Tibial nerve (tissue), 4 donors: ENCODE data around the gene BEST2.
A peak's percentile ranks its signal among the peaks of the same experiment; 100 is the strongest.

Source experiments
- CTCF ChIP-seq, 5 experiments: fragments of 200-600 bp in 3 of 5; fragments of 450-650 bp in 2 of 5; sonication (generic) in 3 of 5; IDR thresholded peaks; one replicate each; pipeline ENCODE4 v1.5.1; 2016 to 2019; ENCODE audit warnings: antibody characterized with exemption in 5 of 5, mild to moderate bottlenecking in 3 of 5, moderate library complexity in 2 of 5
- EP300 ChIP-seq, 2 donors: sonication (generic); formaldehyde crosslinking; IDR thresholded peaks; one replicate each; pipeline ENCODE4 v1.6.1; 2017; ENCODE audit warnings: antibody characterized with exemption in 2 of 2, mild to moderate bottlenecking in 1 of 2

DNA sequence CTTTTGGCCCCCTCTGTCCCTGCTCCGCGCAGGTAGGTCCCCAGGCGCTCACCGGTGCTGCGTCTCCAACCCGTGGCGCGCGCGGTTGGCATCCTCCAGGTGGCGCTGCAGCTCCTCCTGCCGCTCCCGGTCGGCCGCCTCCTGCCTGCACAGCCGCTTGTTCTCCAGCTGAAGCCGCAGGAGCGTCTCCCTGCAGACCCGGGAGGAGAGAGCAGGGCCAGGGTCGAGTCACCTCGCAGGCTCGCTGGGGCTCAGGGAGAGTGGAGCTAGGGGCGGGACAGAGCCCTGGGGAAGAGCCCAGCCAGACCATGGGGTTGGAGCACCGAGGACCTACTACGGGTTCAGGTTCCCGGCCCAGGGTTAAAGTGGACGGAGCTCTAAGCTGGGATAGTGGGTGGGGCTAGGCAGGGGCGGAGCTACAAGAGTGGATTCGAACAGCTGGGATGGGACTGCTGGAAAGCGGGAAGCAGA, 14.5 kb downstream of the BEST2 start:
- TF ChIP-seq CTCF (IDR thresholded peaks at IDR 0.05) (peak; percentile 75 to 97 (median 93)), EP300 (IDR thresholded peaks at IDR 0.05) (no peak)
